AG09319 (cell line): ENCODE data around the gene HOXB6.

ENCODE experiments used
- DNase-seq: peaks from one replicate; pipeline ENCODE4 v3.0.0-alpha.2; 2010; ENCODE audit warnings: low read depth; ENCODE audit errors: extremely low read depth
- TF ChIP-seq, protein P1 (sequence below): IDR thresholded peaks from 2 replicates; pipeline ENCODE4 v1.5.1; 2011; ENCODE audit warnings: low read depth, mild to moderate bottlenecking, inconsistent platforms, low read length, moderate library complexity

The HOXB6 gene

DNA sequence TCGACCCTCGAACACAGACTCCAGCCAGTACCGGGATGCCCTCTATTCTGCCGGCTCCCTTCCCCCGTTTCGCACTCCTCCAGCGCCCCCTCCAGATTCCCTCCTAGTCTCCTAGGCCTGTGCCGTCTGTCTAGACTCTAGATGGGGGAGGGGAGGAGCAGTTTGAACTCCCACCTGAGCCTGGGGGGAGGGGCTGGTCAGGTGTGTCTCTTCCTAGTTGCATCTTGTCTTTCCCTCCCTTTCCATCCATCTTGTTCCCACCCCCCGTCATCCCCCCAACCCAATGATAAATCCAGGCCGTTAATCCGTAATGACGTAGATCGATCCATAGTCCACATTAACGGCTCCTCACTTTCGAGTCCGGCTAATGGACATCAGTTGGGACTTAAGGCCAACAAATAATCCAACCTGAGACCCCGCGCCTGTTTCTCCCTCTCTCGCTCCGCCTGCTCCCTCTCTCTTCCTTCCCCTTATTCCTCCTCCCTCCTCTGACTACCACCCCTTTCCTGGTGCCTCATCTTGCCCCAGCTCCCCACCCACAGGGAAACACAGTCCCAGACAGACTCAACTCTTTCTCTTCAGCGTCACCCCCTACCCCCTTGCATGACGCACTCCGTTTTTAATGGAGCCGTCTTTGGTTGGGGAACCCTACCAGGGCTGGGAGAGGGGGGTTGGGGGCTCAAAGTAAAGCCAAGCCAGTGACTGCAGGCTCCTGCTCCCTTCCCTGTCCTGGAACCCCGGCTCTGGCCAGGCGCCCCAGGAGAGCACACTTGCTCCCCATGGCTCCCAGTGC lies 7.9 kb downstream of the HOXB6 start:
- TF ChIP-seq, protein P1, sequence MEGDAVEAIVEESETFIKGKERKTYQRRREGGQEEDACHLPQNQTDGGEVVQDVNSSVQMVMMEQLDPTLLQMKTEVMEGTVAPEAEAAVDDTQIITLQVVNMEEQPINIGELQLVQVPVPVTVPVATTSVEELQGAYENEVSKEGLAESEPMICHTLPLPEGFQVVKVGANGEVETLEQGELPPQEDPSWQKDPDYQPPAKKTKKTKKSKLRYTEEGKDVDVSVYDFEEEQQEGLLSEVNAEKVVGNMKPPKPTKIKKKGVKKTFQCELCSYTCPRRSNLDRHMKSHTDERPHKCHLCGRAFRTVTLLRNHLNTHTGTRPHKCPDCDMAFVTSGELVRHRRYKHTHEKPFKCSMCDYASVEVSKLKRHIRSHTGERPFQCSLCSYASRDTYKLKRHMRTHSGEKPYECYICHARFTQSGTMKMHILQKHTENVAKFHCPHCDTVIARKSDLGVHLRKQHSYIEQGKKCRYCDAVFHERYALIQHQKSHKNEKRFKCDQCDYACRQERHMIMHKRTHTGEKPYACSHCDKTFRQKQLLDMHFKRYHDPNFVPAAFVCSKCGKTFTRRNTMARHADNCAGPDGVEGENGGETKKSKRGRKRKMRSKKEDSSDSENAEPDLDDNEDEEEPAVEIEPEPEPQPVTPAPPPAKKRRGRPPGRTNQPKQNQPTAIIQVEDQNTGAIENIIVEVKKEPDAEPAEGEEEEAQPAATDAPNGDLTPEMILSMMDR: no peak
- DNase-seq: no peak

DNA sequence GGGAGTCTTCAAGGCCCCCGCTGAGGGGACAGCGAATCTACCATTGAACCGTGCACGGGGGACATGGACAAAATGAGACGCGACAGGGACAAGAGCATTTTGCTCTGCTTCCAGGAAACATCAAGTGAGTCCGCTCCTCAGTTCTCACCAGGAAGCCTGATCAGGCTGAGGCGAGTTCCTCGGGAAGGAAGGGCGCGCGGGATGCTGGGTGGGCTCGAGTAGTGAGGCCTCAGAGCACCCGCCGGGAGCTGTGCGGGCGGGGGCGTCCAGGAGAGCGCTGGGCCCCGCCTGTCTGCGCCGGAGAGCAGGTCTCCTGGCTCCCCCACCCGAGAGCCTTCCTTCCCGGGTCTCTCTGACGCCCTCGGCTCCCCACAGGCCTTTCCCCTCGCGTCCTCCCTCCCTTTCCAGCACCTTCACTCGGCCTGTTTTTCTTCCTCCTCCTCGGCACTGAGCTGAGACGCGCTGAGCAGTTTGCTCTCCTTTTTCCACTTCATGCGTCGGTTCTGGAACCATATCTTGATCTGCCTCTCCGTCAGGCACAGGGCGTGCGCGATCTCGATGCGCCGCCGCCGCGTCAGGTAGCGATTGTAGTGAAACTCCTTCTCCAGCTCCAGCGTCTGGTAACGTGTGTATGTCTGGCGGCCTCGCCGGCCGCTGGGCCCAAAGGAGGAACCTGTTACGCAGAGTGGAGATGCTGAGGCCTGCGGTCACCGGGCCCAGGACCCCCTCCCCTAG lies 8.6 kb downstream of the HOXB6 start:
- no peak for DNase-seq

DNA sequence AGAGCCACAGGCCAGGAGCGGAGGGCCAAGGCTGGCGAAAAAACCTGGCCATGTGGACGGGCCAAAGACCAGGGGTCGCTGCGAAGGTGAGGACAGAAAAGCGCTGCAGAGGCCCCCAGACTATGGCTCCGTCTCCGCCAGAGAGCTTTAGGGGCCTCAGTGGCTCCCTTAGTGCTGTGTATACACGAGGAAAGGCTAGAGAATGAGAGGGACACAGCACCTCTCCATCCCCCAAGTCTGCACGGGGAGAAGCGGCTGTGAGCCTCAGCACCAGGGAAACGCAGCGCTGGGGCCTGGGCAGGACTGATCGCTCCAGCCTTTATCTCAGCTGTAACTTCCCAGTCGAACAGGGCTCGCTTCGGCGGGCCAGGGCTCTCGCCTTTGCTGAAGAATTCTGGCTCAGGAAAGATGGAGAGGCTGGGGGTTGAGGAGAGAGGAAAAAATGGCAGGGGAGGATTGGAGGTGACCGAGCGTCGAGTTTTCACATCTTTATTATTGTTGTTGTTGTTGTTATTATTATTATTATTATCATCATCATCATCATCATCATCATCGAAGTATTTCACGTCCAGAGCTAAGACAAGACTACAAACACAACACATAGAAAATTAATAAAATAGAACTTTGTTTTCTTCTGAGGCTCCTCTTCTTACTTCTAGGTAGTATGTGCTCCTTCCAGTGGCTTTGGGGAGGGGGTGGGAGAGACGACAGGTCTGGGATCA lies 9.3 kb downstream of the HOXB6 start:
- no peak for DNase-seq
- TF ChIP-seq, protein P1: no peak

More for the DNA sequence above, 8.6 kb downstream of the HOXB6 start:
- TF ChIP-seq, protein P1: no peak

DNA sequence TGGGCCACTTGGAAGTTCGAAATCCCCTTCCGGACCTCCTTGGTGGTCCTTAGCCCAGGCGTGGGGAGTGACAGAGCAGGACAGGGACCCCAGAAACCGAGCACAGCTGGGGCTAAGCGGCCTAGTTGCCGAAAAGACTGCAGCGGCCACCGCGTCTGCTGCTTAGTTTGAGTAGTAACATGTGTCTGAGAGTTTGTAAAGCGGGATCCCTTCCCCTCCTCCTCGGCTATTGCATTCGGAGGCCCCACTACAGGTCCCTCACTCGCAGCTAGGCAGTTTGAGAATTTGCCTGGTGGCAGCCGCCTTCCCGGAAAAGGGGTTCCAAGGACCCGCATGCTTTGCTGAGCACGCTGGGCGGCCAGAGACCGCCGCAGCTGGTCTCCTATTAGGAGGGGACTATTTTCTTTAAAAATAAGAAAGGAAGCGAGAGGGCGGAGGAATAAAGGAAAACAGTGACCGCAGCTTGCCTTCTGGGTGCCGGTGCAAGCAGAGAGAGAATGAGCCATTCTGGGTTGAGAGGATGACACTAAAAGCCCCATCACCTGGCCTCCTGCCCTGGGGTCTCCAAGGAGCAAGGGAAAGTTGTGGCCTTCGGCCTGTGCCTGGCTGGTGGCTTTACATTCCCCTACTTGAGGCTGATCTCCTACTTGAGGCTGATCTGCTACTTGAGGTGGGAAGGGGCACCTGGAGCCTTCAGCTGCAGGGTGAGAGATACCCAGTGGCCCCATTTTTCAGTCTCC lies 10.1 kb downstream of the HOXB6 start:
- no peak for DNase-seq
- TF ChIP-seq, protein P1: no peak

DNA sequence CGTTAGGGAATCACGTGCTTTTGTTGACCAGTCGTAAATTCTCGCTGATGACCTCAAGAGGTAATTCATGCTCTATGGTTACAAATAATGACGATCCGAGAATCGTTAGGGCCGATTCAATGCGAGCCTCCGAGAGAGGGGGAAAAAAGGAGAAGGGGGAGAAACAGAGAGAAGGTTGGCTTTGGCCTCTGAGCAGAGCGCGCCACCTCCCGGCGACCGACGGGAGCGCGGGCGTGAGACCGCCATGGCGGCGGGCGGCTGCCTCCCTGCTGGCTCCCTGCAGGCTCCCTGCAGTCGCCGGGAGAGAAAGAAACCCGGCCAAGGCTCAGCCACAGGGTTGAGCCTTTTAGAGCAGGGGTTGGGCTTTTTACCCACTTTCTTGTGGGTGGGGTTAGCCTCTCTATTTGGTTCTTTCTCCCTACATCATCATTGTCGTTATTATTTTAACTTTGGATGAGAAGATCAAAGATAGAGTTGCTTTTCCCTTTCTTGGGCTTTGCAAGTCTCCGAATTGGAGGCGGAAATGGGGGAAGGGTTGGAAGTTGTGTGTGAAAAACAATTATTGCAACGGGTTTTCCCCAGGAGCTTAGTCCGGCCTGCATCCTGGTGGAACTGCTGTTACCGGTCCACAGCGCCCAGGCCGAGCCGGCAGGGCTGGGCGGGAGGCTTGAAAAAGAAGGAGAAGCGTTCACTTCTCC lies 10.8 kb downstream of the HOXB6 start:
- TF ChIP-seq, protein P1: peak; percentile 82
- peak; percentile 12 for DNase-seq

DNA sequence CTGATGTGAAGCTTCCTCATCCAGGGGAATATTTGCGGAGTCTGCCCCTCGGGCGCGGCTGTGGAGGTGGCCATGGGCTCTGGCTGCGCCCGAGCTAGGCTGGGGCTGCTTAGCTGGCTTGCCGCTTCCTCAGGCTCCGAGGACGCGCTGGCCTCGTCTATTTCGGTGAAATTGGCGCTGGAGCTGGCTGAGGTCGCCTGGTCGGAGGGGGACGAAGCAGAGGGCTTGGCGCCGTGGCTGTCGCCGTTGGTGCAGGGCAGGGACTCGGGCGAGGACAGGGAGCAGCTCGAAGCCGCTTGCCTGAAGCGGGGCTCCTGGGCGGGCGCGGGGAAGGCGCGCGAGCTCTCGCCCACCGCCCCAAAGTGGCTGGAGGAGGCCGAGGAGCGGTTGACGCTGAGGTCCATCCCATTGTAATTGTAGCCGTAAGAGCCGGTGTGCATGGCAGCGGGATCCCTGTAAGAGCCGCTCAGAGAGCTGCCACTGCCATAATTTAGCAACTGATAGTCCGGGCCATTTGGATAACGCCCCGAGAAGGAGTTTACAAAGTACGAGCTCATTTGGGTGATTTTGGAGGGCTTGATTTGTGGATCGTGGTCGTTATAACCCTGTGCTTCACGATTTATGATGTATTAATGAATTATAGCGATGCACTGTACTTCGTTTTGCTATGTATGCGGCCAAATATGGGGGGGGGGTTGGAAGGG lies 11.5 kb downstream of the HOXB6 start, which contains the start of gene HOXB5:
Gene HOXB5 (minus strand): TSS at position 654 of the 704 bp plus-strand sequence. CDS start 97 bp downstream, at position 557.
- TF ChIP-seq, protein P1: no peak
- no peak for DNase-seq
